Astrocyte (in vitro differentiated cells and primary cell): ENCODE results near the gene MYO16.

Experiments
- CTCF ChIP-seq: IDR thresholded peaks from 2 replicates; pipeline ENCODE4 v1.5.1; 2011; ENCODE audit warnings: low read depth, mild to moderate bottlenecking, inconsistent platforms, low read length, moderate library complexity; ENCODE audit not compliant: insufficient read depth
- EZH2 ChIP-seq: IDR thresholded peaks from 2 replicates; pipeline ENCODE4 v1.6.1; 2012; ENCODE audit warnings: mild to moderate bottlenecking, low read length, inconsistent platforms; ENCODE audit not compliant: insufficient read depth

DNA sequence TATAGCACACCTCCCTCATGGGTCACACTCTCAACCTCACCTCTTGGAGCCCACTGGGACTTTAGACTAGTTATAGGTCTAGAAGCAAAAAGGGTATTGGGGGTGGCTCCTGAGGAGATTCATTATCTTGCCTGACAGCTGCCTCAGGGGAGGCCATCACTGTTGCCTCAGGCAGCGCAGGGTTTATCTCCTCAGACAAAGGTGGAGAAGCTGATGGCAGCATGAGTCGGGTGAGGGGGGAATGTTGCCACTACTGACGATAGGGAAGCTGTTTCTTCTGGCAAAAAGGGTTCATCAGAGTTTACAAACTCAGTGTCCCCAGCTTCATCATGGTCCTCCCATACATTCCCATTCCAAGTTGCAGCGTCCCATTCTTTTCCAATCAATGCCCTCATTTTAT, 594.6 kb downstream of the MYO16 start:
- TF ChIP-seq CTCF, result no peak
- TF ChIP-seq EZH2, result no peak
